H1 (cell line): Measurements from ENCODE around the gene LIPC. TPM values are rescaled to one million over a fixed set of nuclear protein-coding genes. Genes with fewer than 3 reads are reported as not detected.

ENCODE experiments used
- CTCF ChIA-PET: fragments of 300-600 bp; sonication (Branson Sonifier 250); formaldehyde crosslinking; loops from one replicate; lab custom pipeline; 2021; ENCODE audit not compliant: partially characterized antibody; lab: Charles Lee
- POLR2A ChIA-PET: fragments of 300-600 bp; sonication (Branson Sonifier 250); formaldehyde crosslinking; loops from one replicate; lab custom pipeline; 2021; ENCODE audit warnings: inconsistent platforms; ENCODE audit not compliant: partially characterized antibody; lab: Charles Lee
- DNase-seq, 2 experiments: peaks; one replicate each; pipeline versions ENCODE4 v3.0.0 to v3.0.0-alpha.2; 2010 to 2022; ENCODE audit warnings: low spot score in 2 of 2, low read depth in 1 of 2, mixed read lengths in 1 of 2
- FAIRE-seq: peaks from 2 replicates; lab custom pipeline; 2011; peaks lifted over from hg19 to GRCh38; lab: Jason Lieb, UNC
- H2AFZ ChIP-seq: 2 replicates; pipeline ENCODE4 v1.8.1; 2012; ENCODE audit warnings: low read length, inconsistent platforms
- H2AK5ac ChIP-seq: 2 replicates; pipeline ENCODE4 v1.6.1; 2013; ENCODE audit warnings: low read depth, low read length
- H2BK120ac ChIP-seq: replicated peaks from 2 replicates; pipeline ENCODE3; 2013; ENCODE audit warnings: low read depth, low read length, inconsistent platforms
- H2BK12ac ChIP-seq: 2 replicates; pipeline ENCODE4 v1.6.1; 2013; ENCODE audit warnings: low read depth, low read length
- H2BK15ac ChIP-seq: 2 replicates; pipeline ENCODE4 v1.6.1; 2013; ENCODE audit warnings: low read length
- H2BK20ac ChIP-seq: 2 replicates; pipeline ENCODE4 v1.6.1; 2013; ENCODE audit warnings: low read length
- H2BK5ac ChIP-seq: 2 replicates; pipeline ENCODE4 v1.6.1; 2013; ENCODE audit warnings: low read depth, low read length
- H3K14ac ChIP-seq: 2 replicates; pipeline ENCODE4 v1.6.1; 2013; ENCODE audit warnings: inconsistent platforms; ENCODE audit not compliant: insufficient read length
- H3K18ac ChIP-seq: 2 replicates; pipeline ENCODE4 v1.6.1; 2013; ENCODE audit warnings: low read length; ENCODE audit errors: extremely low read depth
- H3K23ac ChIP-seq: 2 replicates; pipeline ENCODE4 v1.6.1; 2013; ENCODE audit warnings: inconsistent platforms; ENCODE audit not compliant: insufficient read length
- H3K23me2 ChIP-seq: 2 replicates; pipeline ENCODE4 v1.6.1; 2013; ENCODE audit warnings: low read depth, low read length
- H3K27ac ChIP-seq: 2 replicates; pipeline ENCODE4 v1.6.1; 2011; ENCODE audit warnings: low read depth, low read length, inconsistent platforms
- H3K27me3 ChIP-seq, 4 experiments: replicated peaks in 1 of 4; 1 replicate in 1 of 4; 2 replicates in 3 of 4; pipeline versions ENCODE4 v1.6.1 to v1.8.1; 2011 to 2013; ENCODE audit warnings: low read length in 3 of 4, mild to moderate bottlenecking in 3 of 4, inconsistent platforms in 2 of 4, mixed read lengths in 2 of 4, moderate library complexity in 1 of 4; ENCODE audit not compliant: control insufficient read depth in 3 of 4, insufficient read depth in 3 of 4; ENCODE audit errors: extremely low read depth in 1 of 4
- H3K36me3 ChIP-seq, 4 experiments: 2 replicates each; pipeline versions ENCODE4 v1.6.1 to v1.8.1; 2011 to 2013; ENCODE audit warnings: mild to moderate bottlenecking in 4 of 4, low read length in 3 of 4, moderate library complexity in 2 of 4, control low read depth in 1 of 4, inconsistent platforms in 1 of 4; ENCODE audit not compliant: insufficient read depth in 4 of 4, control insufficient read depth in 2 of 4
- H3K4ac ChIP-seq: replicated peaks from 2 replicates; pipeline ENCODE3; 2013; ENCODE audit warnings: low read length, low read depth, mixed read lengths, inconsistent platforms; ENCODE audit not compliant: insufficient read length
- H3K4me1 ChIP-seq, 4 experiments: replicated peaks in 1 of 4; 1 replicate in 1 of 4; 2 replicates in 3 of 4; pipeline versions ENCODE4 v1.6.1 to v1.8.1; 2011 to 2013; ENCODE audit warnings: low read length in 3 of 4, inconsistent platforms in 2 of 4, mixed read lengths in 1 of 4; ENCODE audit not compliant: insufficient read depth in 4 of 4, control insufficient read depth in 3 of 4
- H3K4me2 ChIP-seq, 2 experiments: 2 replicates each; pipeline versions ENCODE4 v1.6.1 to v1.8.1; 2011 to 2013; ENCODE audit warnings: low read depth in 2 of 2, low read length in 2 of 2, control low read depth in 1 of 2, inconsistent platforms in 1 of 2, mild to moderate bottlenecking in 1 of 2; ENCODE audit not compliant: insufficient read depth in 1 of 2
- H3K4me3 ChIP-seq, 4 experiments: fragments of 200-600, 300-600 bp in 1 of 4; sonication (generic), shearing (Covaris generic), sonication (Bioruptor Twin) in 1 of 4; 2 replicates each; pipeline versions ENCODE4 v1.5.1 to v1.8.1; 2011 to 2016; ENCODE audit warnings: low read length in 4 of 4, low read depth in 3 of 4, control low read depth in 2 of 4, inconsistent platforms in 2 of 4, mild to moderate bottlenecking in 2 of 4, mixed read lengths in 1 of 4, moderate library complexity in 1 of 4; ENCODE audit not compliant: insufficient read depth in 2 of 4; ENCODE audit errors: extremely low read depth in 1 of 4
- H3K56ac ChIP-seq: replicated peaks from 2 replicates; pipeline ENCODE3; 2013; ENCODE audit warnings: low read depth, mild to moderate bottlenecking, mixed read lengths, low read length, inconsistent platforms; ENCODE audit not compliant: insufficient read length
- H3K79me1 ChIP-seq: 2 replicates; pipeline ENCODE4 v1.6.1; 2013; ENCODE audit warnings: low read depth, low read length, control low read depth
- H3K79me2 ChIP-seq, 2 experiments: 2 replicates each; pipeline versions ENCODE4 v1.6.1 to v1.8.1; 2012 to 2013; ENCODE audit warnings: low read length in 2 of 2, mild to moderate bottlenecking in 2 of 2, inconsistent platforms in 1 of 2; ENCODE audit not compliant: insufficient read depth in 2 of 2, control insufficient read depth in 1 of 2
- H3K9ac ChIP-seq, 4 experiments: replicated peaks in 1 of 4; 1 replicate in 1 of 4; 2 replicates in 3 of 4; pipeline versions ENCODE4 v1.6.1 to v1.8.1; 2011 to 2013; ENCODE audit warnings: low read depth in 3 of 4, low read length in 3 of 4, control low read depth in 2 of 4, mild to moderate bottlenecking in 2 of 4, moderate library complexity in 2 of 4, inconsistent platforms in 1 of 4; ENCODE audit errors: extremely low read depth in 1 of 4
- H3K9me3 ChIP-seq, 2 experiments: 2 replicates each; pipeline versions ENCODE4 v1.6.1 to v1.8.1; 2012 to 2013; ENCODE audit warnings: mild to moderate bottlenecking in 2 of 2, moderate library complexity in 2 of 2, control low read depth in 1 of 2, inconsistent platforms in 1 of 2, low read depth in 1 of 2, low read length in 1 of 2, mixed read lengths in 1 of 2; ENCODE audit not compliant: insufficient read depth in 2 of 2
- H4K20me1 ChIP-seq, 2 experiments: replicated peaks in 1 of 2; 2 replicates each; pipeline versions ENCODE3 to v1.8.1; 2011 to 2013; ENCODE audit warnings: inconsistent platforms in 2 of 2, low read length in 2 of 2, mild to moderate bottlenecking in 1 of 2; ENCODE audit not compliant: insufficient read depth in 2 of 2, control insufficient read depth in 1 of 2
- H4K5ac ChIP-seq: 2 replicates; pipeline ENCODE4 v1.6.1; 2013; ENCODE audit warnings: low read length, low read depth, mixed read lengths, inconsistent platforms; ENCODE audit not compliant: insufficient read length
- H4K8ac ChIP-seq: 2 replicates; pipeline ENCODE4 v1.8.0; 2013; ENCODE audit warnings: mild to moderate bottlenecking, moderate library complexity, low read length, inconsistent platforms; ENCODE audit not compliant: insufficient read depth; ENCODE audit errors: extremely low read depth
- H4K91ac ChIP-seq: replicated peaks from 2 replicates; pipeline ENCODE3; 2013; ENCODE audit warnings: low read length, mixed read lengths, inconsistent platforms; ENCODE audit not compliant: insufficient read length
- CEBPB ChIP-seq: IDR thresholded peaks from 2 replicates; pipeline ENCODE4 v1.6.1; 2012; ENCODE audit warnings: low read depth, low read length
- GABPA ChIP-seq: IDR thresholded peaks from 2 replicates; pipeline ENCODE4 v1.6.1; 2011; ENCODE audit warnings: mild to moderate bottlenecking, low read length, moderate library complexity, borderline replicate concordance; ENCODE audit not compliant: insufficient read depth
- JUND ChIP-seq: IDR thresholded peaks from 2 replicates; pipeline ENCODE4 v1.6.1; 2011; ENCODE audit warnings: mild to moderate bottlenecking, improper control_type of control experiment, low read length
- MAX ChIP-seq: IDR thresholded peaks from 2 replicates; pipeline ENCODE4 v1.6.1; 2012; ENCODE audit warnings: inconsistent platforms
- NANOG ChIP-seq: IDR thresholded peaks from 2 replicates; pipeline ENCODE4 v1.6.1; 2011; ENCODE audit warnings: low read length, low read depth, mild to moderate bottlenecking, inconsistent platforms; ENCODE audit not compliant: insufficient read depth, poor library complexity, severe bottlenecking
- RXRA ChIP-seq: IDR thresholded peaks from 2 replicates; pipeline ENCODE4 v1.6.1; 2011; ENCODE audit warnings: low read depth, mild to moderate bottlenecking, low read length, moderate library complexity; ENCODE audit not compliant: insufficient read depth
- SIX5 ChIP-seq: IDR thresholded peaks from 2 replicates; pipeline ENCODE4 v1.6.1; 2011; ENCODE audit warnings: mild to moderate bottlenecking, low read depth, low read length
- USF2 ChIP-seq: IDR thresholded peaks from 2 replicates; pipeline ENCODE4 v1.6.1; 2011; ENCODE audit warnings: low read length, improper control_type of control experiment
- WGBS, 2 experiments: shearing (Covaris generic) in 1 of 2; methylation state at CpG; one replicate each; pipeline versions ENCODE4 v1.1.6 to v1.1.7; 2013 to 2015; ENCODE audit warnings: low lambda C conversion rate in 2 of 2, mixed read lengths in 2 of 2, inconsistent platforms in 1 of 2, low coverage in 1 of 2, missing lambda C conversion rate in 1 of 2; ENCODE audit not compliant: insufficient replicate concordance in 2 of 2, insufficient coverage in 1 of 2, insufficient read length in 1 of 2; ENCODE audit errors: extremely low coverage in 1 of 2, missing lambda C conversion rate in 1 of 2; 5-methylcytosine and 5-hydroxymethylcytosine counted together
- polyA plus RNA-seq, 7 experiments: library from polyadenylated mRNA; depleted of rRNA in 3 of 7; stranded (reverse) in 5 of 7; unstranded in 2 of 7; fragments of >200 nt in 5 of 7; fragments of 200-250 nt in 2 of 7; gene quantifications; 1 replicate in 5 of 7; 2 replicates in 1 of 7; 4 replicates in 1 of 7; pipeline versions ENCODE4 v1.2.1 to v1.2.3, GENCODE V29; 2011 to 2013; ENCODE audit warnings: missing spikeins in 2 of 7, mixed read lengths in 2 of 7
- total RNA-seq: library from RNA; stranded (reverse); fragmentation: NEBNext Ultra II Directional; extraction: Animal tissue kit (Norgen Biotek cat#: 25700); gene quantifications from 2 replicates; pipeline ENCODE4 v1.2.1, GENCODE V29; 2021

The LIPC gene
- total and polyA plus RNA-seq, 2 of the 8 experiments (the other 6 are each of a cell fraction or from before 2014, with no cell fraction given) = not detected

GRCh38 chr15:58515807-58516206 lies 84.0 kb downstream of the LIPC start:
- no peak for TF ChIP-seq NANOG
- no peak for TF ChIP-seq SIX5
- no peak for TF ChIP-seq USF2
- no peak for TF ChIP-seq JUND
- no peak for TF ChIP-seq CEBPB
- TF ChIP-seq RXRA = no peak
- TF ChIP-seq GABPA = no peak
- no peak for TF ChIP-seq MAX
- no peaks in the 10 kb centered on the region for H3K9me3 ChIP-seq
- no peak overlapping the region for H4K8ac ChIP-seq
- no peak overlapping the region for H3K18ac ChIP-seq
- H3K79me1 ChIP-seq = no peaks in the 10 kb centered on the region
- FAIRE-seq (no peak), DNase-seq (no peak)
- no peak overlapping the region for H2BK120ac ChIP-seq
- no peak overlapping the region for H2BK20ac ChIP-seq
- H4K5ac ChIP-seq = no peak overlapping the region
- H2AFZ ChIP-seq = peak overlapping the region; percentile 62; the same call in 1 of the 2 replicates
- no peaks in the 10 kb centered on the region for H4K20me1 ChIP-seq
- no peak overlapping the region for H3K14ac ChIP-seq
- 86% methylated on average over 8 of the region's 8 CpGs; no CpG with 5 or more reads in 1 of the 2 experiments for WGBS, 2 experiments
- no peak overlapping the region for H2BK12ac ChIP-seq
- no peak overlapping the region for H2BK15ac ChIP-seq
- CTCF ChIA-PET = interaction anchor here (1.1 kb wide), 1 partner anchor 10 kb away, joined by 3 read pairs; no protein-coding TSS in a partner anchor
- H3K23me2 ChIP-seq = no peaks in the 10 kb centered on the region
- 0 out of 7 replicates have a peak, but pooled peaks cover 0 to 2% (median 0%) of the 10 kb centered on the region in 4 experiments for H3K4me1 ChIP-seq
- no peak overlapping the region for H2BK5ac ChIP-seq
- H3K56ac ChIP-seq = no peak overlapping the region
- H3K27me3 ChIP-seq = no peaks in the 10 kb centered on the region
- no peaks in the 10 kb centered on the region for H3K36me3 ChIP-seq
- no peak overlapping the region for H3K27ac ChIP-seq
- POLR2A ChIA-PET = no interaction called here
- H3K4me3 ChIP-seq = no peak overlapping the region
- H3K9ac ChIP-seq = no peak overlapping the region
- no peak overlapping the region for H3K4ac ChIP-seq
- H2AK5ac ChIP-seq = no peak overlapping the region
- H3K4me2 ChIP-seq = no peak overlapping the region
- H3K79me2 ChIP-seq = no peaks in the 10 kb centered on the region
- no peak overlapping the region for H3K23ac ChIP-seq
- no peak overlapping the region for H4K91ac ChIP-seq
